H9 (cell line): ENCODE results near the gene KRTAP12-1. TPM values are rescaled to one million over a fixed set of nuclear protein-coding genes. Genes with fewer than 3 reads are reported as not detected.

Experiments used
- DNase-seq: peaks from one replicate; pipeline ENCODE4 v3.0.0-alpha.2; 2017
- H2AFZ ChIP-seq: one replicate; pipeline ENCODE4 v1.6.1; 2013; ENCODE audit warnings: mild to moderate bottlenecking, low read length, control low read depth, moderate library complexity
- H2AK5ac ChIP-seq: 2 replicates; pipeline ENCODE4 v1.6.1; 2013; ENCODE audit warnings: low read length, control low read depth, mixed read lengths; ENCODE audit not compliant: insufficient read length
- H2BK120ac ChIP-seq: one replicate; pipeline ENCODE4 v1.6.1; 2013; ENCODE audit warnings: low read depth, mild to moderate bottlenecking, low read length, control low read depth, inconsistent platforms; ENCODE audit not compliant: poor library complexity, severe bottlenecking
- H2BK12ac ChIP-seq: 2 replicates; pipeline ENCODE4 v1.6.1; 2013; ENCODE audit warnings: low read length, control low read depth, mixed read lengths, low read depth; ENCODE audit not compliant: insufficient read length
- H2BK15ac ChIP-seq: 2 replicates; pipeline ENCODE4 v1.6.1; 2013; ENCODE audit warnings: low read depth, low read length, control low read depth
- H2BK20ac ChIP-seq: one replicate; pipeline ENCODE4 v1.6.1; 2013; ENCODE audit warnings: low read depth, mild to moderate bottlenecking, low read length, control low read depth, inconsistent platforms; ENCODE audit not compliant: poor library complexity, severe bottlenecking
- H2BK5ac ChIP-seq: 2 replicates; pipeline ENCODE4 v1.6.1; 2013; ENCODE audit warnings: low read length, control low read depth, mixed read lengths; ENCODE audit not compliant: insufficient read length
- H3K14ac ChIP-seq: 2 replicates; pipeline ENCODE4 v1.6.1; 2013; ENCODE audit warnings: low read length, control low read depth; ENCODE audit not compliant: insufficient read depth
- H3K18ac ChIP-seq: 2 replicates; pipeline ENCODE4 v1.6.1; 2013; ENCODE audit warnings: low read depth, mild to moderate bottlenecking, mixed read lengths, low read length, control low read depth; ENCODE audit not compliant: insufficient read length
- H3K23ac ChIP-seq: 2 replicates; pipeline ENCODE4 v1.6.1; 2013; ENCODE audit warnings: low read length, control low read depth, mixed read lengths, low read depth; ENCODE audit not compliant: insufficient read length
- H3K23me2 ChIP-seq: 2 replicates; pipeline ENCODE4 v1.6.1; 2013; ENCODE audit warnings: low read depth, mild to moderate bottlenecking, mixed read lengths, low read length, control low read depth; ENCODE audit not compliant: insufficient read length, poor library complexity, severe bottlenecking
- H3K27ac ChIP-seq: 2 replicates; pipeline ENCODE4 v1.5.1; 2013; ENCODE audit warnings: low read length, control low read depth, mixed read lengths, low read depth; ENCODE audit not compliant: insufficient read length
- H3K27me3 ChIP-seq: 2 replicates; pipeline ENCODE4 v1.6.1; 2013; ENCODE audit warnings: low read length, control low read depth, inconsistent platforms; ENCODE audit not compliant: insufficient read depth
- H3K4ac ChIP-seq: 2 replicates; pipeline ENCODE4 v1.6.1; 2013; ENCODE audit warnings: low read depth, mild to moderate bottlenecking, control low read depth, inconsistent platforms, low read length, moderate library complexity
- H3K4me1 ChIP-seq: 2 replicates; pipeline ENCODE4 v1.6.1; 2013; ENCODE audit warnings: low read length, control low read depth, inconsistent platforms; ENCODE audit not compliant: insufficient read depth
- H3K4me2 ChIP-seq: 2 replicates; pipeline ENCODE4 v1.6.1; 2013; ENCODE audit warnings: low read length, control low read depth, mixed read lengths; ENCODE audit not compliant: insufficient read length, insufficient read depth
- H3K56ac ChIP-seq: 2 replicates; pipeline ENCODE4 v1.6.1; 2013; ENCODE audit warnings: low read depth, mild to moderate bottlenecking, mixed read lengths, low read length, control low read depth; ENCODE audit not compliant: insufficient read length
- H3K79me1 ChIP-seq: 2 replicates; pipeline ENCODE4 v1.6.1; 2013; ENCODE audit warnings: low read depth, mild to moderate bottlenecking, moderate library complexity, low read length, control low read depth, inconsistent platforms; ENCODE audit not compliant: insufficient read depth, poor library complexity, severe bottlenecking
- H3K79me2 ChIP-seq: 2 replicates; pipeline ENCODE4 v1.6.1; 2013; ENCODE audit warnings: low read length, control low read depth, inconsistent platforms; ENCODE audit not compliant: insufficient read depth
- H3K9ac ChIP-seq: 2 replicates; pipeline ENCODE4 v1.6.1; 2013; ENCODE audit warnings: low read length, control low read depth, mixed read lengths; ENCODE audit not compliant: insufficient read length; ENCODE audit errors: extremely low read depth
- H3K9me3 ChIP-seq: one replicate; pipeline ENCODE4 v1.6.1; 2013; ENCODE audit warnings: low read depth, low read length, inconsistent platforms; ENCODE audit not compliant: control insufficient read depth
- H3T11ph ChIP-seq: one replicate; pipeline ENCODE4 v1.6.1; 2013; ENCODE audit warnings: mild to moderate bottlenecking, low read length, control low read depth, inconsistent platforms
- H4K20me1 ChIP-seq: one replicate; pipeline ENCODE4 v1.6.1; 2013; ENCODE audit not compliant: control insufficient read depth, insufficient read length, insufficient read depth
- H4K5ac ChIP-seq: 2 replicates; pipeline ENCODE4 v1.6.1; 2013; ENCODE audit warnings: low read depth, mild to moderate bottlenecking, mixed read lengths, low read length, control low read depth; ENCODE audit not compliant: insufficient read length
- H4K8ac ChIP-seq: replicated peaks from 2 replicates; pipeline ENCODE4 v1.6.1; 2013; ENCODE audit warnings: low read length, control low read depth, mixed read lengths, low read depth; ENCODE audit not compliant: insufficient read length
- H4K91ac ChIP-seq: 2 replicates; pipeline ENCODE4 v1.6.1; 2013; ENCODE audit warnings: low read depth, mild to moderate bottlenecking, moderate library complexity, mixed read lengths, low read length, control low read depth; ENCODE audit not compliant: insufficient read length
- H3K27ac Mint-ChIP-seq, 3 experiments: 2 replicates in 2 of 3; 3 replicates in 1 of 3; pipeline ENCODE4 v1.8.0; 2020 to 2021; ENCODE audit warnings: mixed read lengths in 3 of 3, mild to moderate bottlenecking in 1 of 3, moderate library complexity in 1 of 3
- H3K27me3 Mint-ChIP-seq: 2 replicates; pipeline ENCODE4 v1.8.0; 2021; ENCODE audit warnings: low read depth, mild to moderate bottlenecking, moderate library complexity, mixed read lengths
- H3K36me3 Mint-ChIP-seq, 3 experiments: 2 replicates in 2 of 3; 3 replicates in 1 of 3; pipeline ENCODE4 v1.8.0; 2020 to 2021; ENCODE audit warnings: low read depth in 3 of 3, mixed read lengths in 3 of 3; ENCODE audit not compliant: insufficient read depth in 1 of 3
- H3K4me1 Mint-ChIP-seq, 2 experiments: 2 replicates each; pipeline ENCODE4 v1.8.0; 2020; ENCODE audit warnings: mixed read lengths in 2 of 2
- H3K4me3 Mint-ChIP-seq, 2 experiments: 2 replicates in 1 of 2; 3 replicates in 1 of 2; pipeline ENCODE4 v1.8.0; 2020 to 2021; ENCODE audit warnings: mild to moderate bottlenecking in 2 of 2, mixed read lengths in 2 of 2, moderate library complexity in 1 of 2
- H3K9me3 Mint-ChIP-seq, 2 experiments: 2 replicates in 1 of 2; 3 replicates in 1 of 2; pipeline ENCODE4 v1.8.0; 2020; ENCODE audit warnings: mild to moderate bottlenecking in 2 of 2, mixed read lengths in 2 of 2, moderate library complexity in 1 of 2
- CTCF ChIP-seq: fragments of 200-600 bp; sonication (generic); conservative IDR thresholded peaks from 3 replicates; pipeline ENCODE4 v1.8.0; 2021; ENCODE audit warnings: antibody characterized with exemption, mild to moderate bottlenecking
- WGBS: extraction: QIAGEN DNeasy Blood & Tissue Kit; methylation state at CpG from one replicate; pipeline ENCODE4 v1.1.7; 2013; ENCODE audit warnings: missing lambda C conversion rate, low lambda C conversion rate, mixed read lengths; ENCODE audit not compliant: insufficient read length; ENCODE audit errors: extremely low coverage; 5-methylcytosine and 5-hydroxymethylcytosine counted together
- total RNA-seq: library from RNA; stranded (reverse); gene quantifications from 2 replicates; pipeline ENCODE4 v1.2.1, GENCODE V29; 2021

The KRTAP12-1 gene
- total RNA-seq, 1 experiment from 2014 or later, result not detected

- Histone ChIP-seq H3K23me2 (peaks cover 4% of the 10 kb centered on the region), H3K56ac (no peak overlapping the region), H2BK5ac (no peak overlapping the region), H2BK12ac (no peak overlapping the region), H3K18ac (no peak overlapping the region), H3K4ac (no peak overlapping the region), H3K4me2 (no peak overlapping the region), H3K27me3 (peaks cover 5% of the 10 kb centered on the region; the same call in 1 of the 2 replicates), H3K9ac (no peak overlapping the region), H3K79me2 (no peaks in the 10 kb centered on the region), H3T11ph (no peak overlapping the region), H3K4me1 (peaks cover 13% of the 10 kb centered on the region; the same call in 1 of the 2 replicates), H3K27ac (no peak overlapping the region), H4K8ac (no peak overlapping the region), H4K91ac (no peak overlapping the region), H2BK15ac (no peak overlapping the region), H3K9me3 (no peaks in the 10 kb centered on the region), H2BK20ac (no peak overlapping the region), H3K23ac (no peak overlapping the region), H2AK5ac (no peak overlapping the region), H3K79me1 (no peaks in the 10 kb centered on the region), H2BK120ac (no peak overlapping the region), H4K20me1 (no peaks in the 10 kb centered on the region), H2AFZ (no peak overlapping the region), H4K5ac (no peak overlapping the region), H3K14ac (no peak overlapping the region; the same call in 1 of the 2 replicates)
- no peaks in the 10 kb centered on the region; a peak in 1 of 5 replicates for H3K9me3 Mint-ChIP-seq
- TF ChIP-seq CTCF, result no peak
- peak overlapping the region in 1 of 3 experiments; percentile 65; a peak in 1 of 7 replicates for H3K27ac Mint-ChIP-seq
- peaks cover 78 to 84% of the 10 kb centered on the region in 2 experiments for H3K4me1 Mint-ChIP-seq
- no peaks in the 10 kb centered on the region; a peak in 1 of 7 replicates for H3K36me3 Mint-ChIP-seq
- no CpG with 5 or more reads among the region's 12 CpGs for WGBS
- DNase-seq, result no peak
- H3K27me3 Mint-ChIP-seq, result peaks cover 24% of the 10 kb centered on the region
- H3K4me3 Mint-ChIP-seq, result no peak overlapping the region
Measured at GRCh38 chr21:44701541-44701940, 19.6 kb upstream of the KRTAP12-1 start.
